HG03095 (cell line): Measurements from ENCODE around the gene CARD6.
"Not testable (repeated sequence)": the region's sequence is repeated elsewhere in the genome, so short reads cannot be mapped to it uniquely, and the experiment has no call there.

Experiments used
- ATAC-seq: cut with Tn5 transposase; IDR thresholded peaks from one replicate; pipeline ENCODE4 v1.9.1; 2021; ENCODE audit warnings: moderate library complexity; ENCODE audit not compliant: unreplicated experiment

Gene CARD6

GRCh38 chr5:40873286-40873880, 32.2 kb downstream of the CARD6 start:
- no peak for ATAC-seq

GRCh38 chr5:40875958-40876357, 34.8 kb downstream of the CARD6 start:
- no peak for ATAC-seq

GRCh38 chr5:40877371-40877988, 36.3 kb downstream of the CARD6 start:
- ATAC-seq = no peak

- no peak for ATAC-seq
Measured at GRCh38 chr5:40879163-40879942, 38.2 kb downstream of the CARD6 start.

GRCh38 chr5:40882291-40882690, 41.1 kb downstream of the CARD6 start:
- ATAC-seq = no peak

- ATAC-seq = not testable (repeated sequence)
Measured at GRCh38 chr5:40883051-40883450, 41.9 kb downstream of the CARD6 start.

GRCh38 chr5:40895440-40896425, 54.6 kb downstream of the CARD6 start:
- ATAC-seq = not testable (repeated sequence)

- ATAC-seq = peak; percentile 73
Measured at GRCh38 chr5:40904205-40904993, 63.2 kb downstream of the CARD6 start.

- ATAC-seq = no peak
Measured at GRCh38 chr5:40904994-40905306, 63.8 kb downstream of the CARD6 start.

- no peak for ATAC-seq
Measured at GRCh38 chr5:40906351-40906751, 65.2 kb downstream of the CARD6 start.

GRCh38 chr5:40909264-40909663, 68.1 kb downstream of the CARD6 start, which contains the start of gene C7:
Gene C7 (plus strand): TSS chr5:40909497. CDS start chr5:40909611, 114 bp downstream.
- no peak for ATAC-seq

GRCh38 chr5:40909723-40910122, 68.6 kb downstream of the CARD6 start:
- no peak for ATAC-seq
